ENCODE measurements around the gene HDLBP.

HDLBP gene

GRCh38 chr2:241226723-241227572, 88.5 kb downstream of the HDLBP start:
- no peaks in the 10 kb centered on the region for H3K27me3 ChIP-seq (ENCODE audit: insufficient read depth, insufficient read length)
- peaks cover 72% of the 10 kb centered on the region for H3K36me3 ChIP-seq (ENCODE audit: insufficient read depth, insufficient read length, low read length)
- no peaks in the 10 kb centered on the region for H3K9me3 ChIP-seq (ENCODE audit: insufficient read depth, low read length)
- peaks cover 17% of the 10 kb centered on the region for H3K4me1 ChIP-seq (ENCODE audit: insufficient read depth, insufficient read length)
- no peak overlapping the region for H3K4me3 ChIP-seq (ENCODE audit: insufficient read length, low read depth)
- TF ChIP-seq ZNF274 (IDR thresholded peaks at IDR 0.05; ENCODE audit: low read depth, low read length), result no peak
- no peak for TF ChIP-seq YY1 (IDR thresholded peaks at IDR 0.05; ENCODE audit: insufficient read depth, insufficient read length)
- TF ChIP-seq SUZ12 (IDR thresholded peaks at IDR 0.05; ENCODE audit: extremely low read depth, insufficient read depth, insufficient read length), result no peak
- DNase-seq (ENCODE audit: low read depth, low spot score), result no peak
- H3K9ac ChIP-seq (ENCODE audit: insufficient read length, low read depth), result no peak overlapping the region

DNA sequence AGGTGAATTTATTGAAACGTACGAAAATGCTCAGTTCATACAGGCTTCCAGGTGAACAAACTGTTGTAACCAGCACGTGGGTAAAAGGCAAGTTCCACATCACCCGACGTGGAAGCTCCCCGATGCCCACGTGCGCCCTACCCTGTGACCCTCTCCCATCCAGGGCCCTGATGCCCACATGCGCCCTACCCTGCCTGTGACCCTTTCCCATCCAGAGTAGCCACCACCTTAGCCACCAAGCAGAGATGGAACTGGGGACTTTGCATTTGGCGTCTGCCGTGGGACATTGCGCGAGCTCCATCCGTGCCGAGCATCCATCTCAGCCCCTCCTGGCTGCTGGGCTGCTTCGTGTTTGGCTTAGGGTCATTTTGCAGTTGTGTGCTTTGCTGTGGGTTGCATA, 89.5 kb downstream of the HDLBP start:
- TF ChIP-seq YY1 (IDR thresholded peaks at IDR 0.05; ENCODE audit: insufficient read depth, insufficient read length), result no peak
- TF ChIP-seq SUZ12 (IDR thresholded peaks at IDR 0.05; ENCODE audit: extremely low read depth, insufficient read depth, insufficient read length), result no peak
- TF ChIP-seq ZNF274 (IDR thresholded peaks at IDR 0.05; ENCODE audit: low read depth, low read length), result no peak
- no peak overlapping the region for H3K9ac ChIP-seq (ENCODE audit: insufficient read length, low read depth)
- peaks cover 17% of the 10 kb centered on the region for H3K4me1 ChIP-seq (ENCODE audit: insufficient read depth, insufficient read length)
- no peak overlapping the region for H3K4me3 ChIP-seq (ENCODE audit: insufficient read length, low read depth)
- no peaks in the 10 kb centered on the region for H3K27me3 ChIP-seq (ENCODE audit: insufficient read depth, insufficient read length)
- peaks cover 62% of the 10 kb centered on the region for H3K36me3 ChIP-seq (ENCODE audit: insufficient read depth, insufficient read length, low read length)
- no peak for DNase-seq (ENCODE audit: low read depth, low spot score)
- H3K9me3 ChIP-seq (ENCODE audit: insufficient read depth, low read length), result no peaks in the 10 kb centered on the region

DNA sequence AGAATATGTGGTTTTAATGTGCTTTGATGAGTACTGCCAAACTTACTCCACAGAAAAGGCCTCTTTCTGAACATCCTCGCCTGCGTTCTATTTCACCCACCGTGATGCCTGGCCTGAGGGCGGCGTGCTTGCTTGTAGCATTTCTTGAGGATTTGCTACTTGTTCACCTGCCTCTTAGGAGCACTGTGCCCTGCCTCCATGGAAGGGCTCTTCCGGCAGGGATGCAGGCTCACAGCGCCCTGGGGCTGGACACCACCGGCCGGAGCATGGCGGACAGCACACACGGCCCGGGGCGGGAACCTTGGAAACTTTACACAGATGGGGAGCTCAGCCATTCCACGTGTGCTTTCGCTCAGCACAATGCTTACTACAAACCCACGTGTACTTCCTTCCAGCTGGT, 89.9 kb downstream of the HDLBP start:
- no peaks in the 10 kb centered on the region for H3K9me3 ChIP-seq (ENCODE audit: insufficient read depth, low read length)
- peaks cover 58% of the 10 kb centered on the region for H3K36me3 ChIP-seq (ENCODE audit: insufficient read depth, insufficient read length, low read length)
- no peak overlapping the region for H3K9ac ChIP-seq (ENCODE audit: insufficient read length, low read depth)

DNA sequence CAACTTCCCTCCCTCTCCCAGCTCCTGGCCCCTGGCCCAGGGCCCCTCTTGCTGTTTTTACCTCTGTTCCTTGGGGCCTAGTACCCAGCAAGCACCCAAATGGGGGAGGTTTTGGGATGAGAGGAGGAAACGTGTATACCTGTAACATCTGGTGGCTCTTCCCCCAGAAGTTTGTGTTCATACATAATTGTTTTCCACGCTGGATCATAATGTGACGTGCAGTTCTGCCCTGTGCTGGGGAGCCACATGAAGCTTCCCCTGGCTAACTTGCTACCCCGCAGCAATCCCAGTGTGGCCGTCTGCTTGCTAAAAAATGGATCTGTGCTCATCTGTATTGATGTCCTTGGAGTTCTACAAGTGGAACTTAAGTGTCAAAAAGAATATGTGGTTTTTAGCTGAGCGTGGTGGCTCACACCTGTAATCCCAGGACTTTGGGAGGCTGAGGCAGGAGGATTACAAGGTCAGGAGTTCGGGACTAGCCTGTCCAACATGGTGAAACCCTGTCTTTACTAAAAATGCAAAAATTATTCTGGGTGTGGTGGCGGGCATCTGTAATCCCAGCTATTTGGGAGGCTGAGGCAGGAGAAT, 90.5 kb downstream of the HDLBP start:
- H3K36me3 ChIP-seq (ENCODE audit: insufficient read depth, insufficient read length, low read length), result peaks cover 52% of the 10 kb centered on the region
- no peak overlapping the region for H3K4me3 ChIP-seq (ENCODE audit: insufficient read length, low read depth)
- TF ChIP-seq SUZ12 (IDR thresholded peaks at IDR 0.05; ENCODE audit: extremely low read depth, insufficient read depth, insufficient read length), result no peak
- TF ChIP-seq ZNF274 (IDR thresholded peaks at IDR 0.05; ENCODE audit: low read depth, low read length), result no peak
- no peak for TF ChIP-seq YY1 (IDR thresholded peaks at IDR 0.05; ENCODE audit: insufficient read depth, insufficient read length)
- peaks cover 17% of the 10 kb centered on the region for H3K4me1 ChIP-seq (ENCODE audit: insufficient read depth, insufficient read length)
- DNase-seq (ENCODE audit: low read depth, low spot score), result no peak
- no peaks in the 10 kb centered on the region for H3K9me3 ChIP-seq (ENCODE audit: insufficient read depth, low read length)
- no peaks in the 10 kb centered on the region for H3K27me3 ChIP-seq (ENCODE audit: insufficient read depth, insufficient read length)
- H3K9ac ChIP-seq (ENCODE audit: insufficient read length, low read depth), result no peak overlapping the region

More for the DNA sequence above, 89.9 kb downstream of the HDLBP start:
- DNase-seq (ENCODE audit: low read depth, low spot score), result no peak
- TF ChIP-seq YY1 (IDR thresholded peaks at IDR 0.05; ENCODE audit: insufficient read depth, insufficient read length), result no peak
- TF ChIP-seq SUZ12 (IDR thresholded peaks at IDR 0.05; ENCODE audit: extremely low read depth, insufficient read depth, insufficient read length), result no peak
- TF ChIP-seq ZNF274 (IDR thresholded peaks at IDR 0.05; ENCODE audit: low read depth, low read length), result no peak
- H3K27me3 ChIP-seq (ENCODE audit: insufficient read depth, insufficient read length), result no peaks in the 10 kb centered on the region
- no peak overlapping the region for H3K4me3 ChIP-seq (ENCODE audit: insufficient read length, low read depth)
- H3K4me1 ChIP-seq (ENCODE audit: insufficient read depth, insufficient read length), result peaks cover 17% of the 10 kb centered on the region

DNA sequence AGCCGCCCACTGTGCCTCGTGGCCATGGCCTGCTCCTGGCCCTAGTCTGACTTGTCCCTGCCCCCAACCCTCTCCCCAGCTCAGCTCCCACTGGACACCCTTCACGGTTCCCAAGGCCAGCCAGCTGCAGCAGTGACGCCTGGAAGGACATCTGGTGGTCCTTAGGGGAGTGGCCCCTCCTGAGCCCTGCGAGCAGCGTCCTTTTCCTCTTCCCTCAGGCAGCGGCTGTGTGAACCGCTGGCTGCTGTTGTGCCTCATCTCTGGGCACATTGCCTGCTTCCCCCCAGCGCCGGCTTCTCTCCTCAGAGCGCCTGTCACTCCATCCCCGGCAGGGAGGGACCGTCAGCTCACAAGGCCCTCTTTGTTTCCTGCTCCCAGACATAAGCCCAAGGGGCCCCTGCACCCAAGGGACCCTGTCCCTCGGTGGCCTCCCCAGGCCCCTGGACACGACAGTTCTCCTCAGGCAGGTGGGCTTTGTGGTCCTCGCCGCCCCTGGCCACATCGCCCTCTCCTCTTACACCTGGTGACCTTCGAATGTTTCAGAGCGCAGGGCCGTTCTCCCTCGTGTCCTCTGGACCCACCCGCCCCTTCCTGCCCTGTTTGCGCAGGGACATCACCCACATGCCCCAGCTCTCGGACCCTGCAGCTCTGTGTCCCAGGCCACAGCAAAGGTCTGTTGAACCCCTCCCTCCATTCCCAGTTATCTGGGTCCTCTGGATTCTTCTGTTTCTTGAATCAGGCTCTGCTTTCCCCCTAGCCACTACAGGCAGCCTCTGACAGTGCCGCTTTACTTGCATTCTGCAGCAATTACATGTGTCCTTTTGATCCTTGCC, 91.2 kb downstream of the HDLBP start:
- DNase-seq (ENCODE audit: low read depth, low spot score), result no peak
- H3K9ac ChIP-seq (ENCODE audit: insufficient read length, low read depth), result peak overlapping the region; percentile 39
- H3K9me3 ChIP-seq (ENCODE audit: insufficient read depth, low read length), result no peaks in the 10 kb centered on the region
- TF ChIP-seq ZNF274 (IDR thresholded peaks at IDR 0.05; ENCODE audit: low read depth, low read length), result no peak
- no peak for TF ChIP-seq YY1 (IDR thresholded peaks at IDR 0.05; ENCODE audit: insufficient read depth, insufficient read length)
- TF ChIP-seq SUZ12 (IDR thresholded peaks at IDR 0.05; ENCODE audit: extremely low read depth, insufficient read depth, insufficient read length), result no peak
- H3K36me3 ChIP-seq (ENCODE audit: insufficient read depth, insufficient read length, low read length), result peaks cover 45% of the 10 kb centered on the region
- no peak overlapping the region for H3K4me3 ChIP-seq (ENCODE audit: insufficient read length, low read depth)
- H3K4me1 ChIP-seq (ENCODE audit: insufficient read depth, insufficient read length), result peaks cover 17% of the 10 kb centered on the region
- H3K27me3 ChIP-seq (ENCODE audit: insufficient read depth, insufficient read length), result no peaks in the 10 kb centered on the region

DNA sequence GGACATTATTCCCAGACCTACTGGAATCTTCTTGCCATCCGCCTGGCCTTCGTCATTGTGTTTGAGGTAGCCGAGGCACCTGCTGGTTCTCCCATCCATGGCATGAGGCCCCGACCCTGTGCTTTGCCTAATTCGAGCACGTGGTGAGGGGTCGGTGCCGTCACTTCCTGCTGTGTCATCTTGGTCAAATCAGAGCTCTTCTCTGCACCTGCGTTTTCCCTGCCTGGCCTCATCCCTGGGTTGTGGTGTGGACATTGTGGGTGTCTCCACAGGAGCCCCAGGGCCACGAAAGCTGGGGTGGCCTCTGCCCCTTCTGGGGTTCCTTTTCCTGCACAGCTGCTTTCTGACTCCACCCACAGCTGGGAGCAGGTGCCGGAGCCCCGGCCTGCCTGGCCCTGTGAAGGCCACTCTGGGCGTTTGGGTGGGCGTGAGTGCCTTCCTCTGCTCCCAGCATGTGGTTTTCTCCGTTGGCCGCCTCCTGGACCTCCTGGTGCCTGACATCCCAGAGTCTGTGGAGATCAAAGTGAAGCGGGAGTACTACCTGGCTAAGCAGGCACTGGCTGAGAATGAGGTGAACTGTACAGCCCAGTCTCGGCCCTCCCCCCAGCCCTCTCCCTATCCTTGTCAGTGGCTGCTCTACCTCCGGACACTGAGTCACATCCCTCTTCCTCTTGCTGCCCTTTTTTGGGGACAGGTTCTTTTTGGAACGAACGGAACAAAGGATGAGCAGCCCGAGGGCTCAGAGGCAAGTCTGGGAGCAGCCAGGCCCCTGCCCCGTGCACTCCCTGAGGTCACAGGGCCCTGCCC, 92.1 kb downstream of the HDLBP start:
- DNase-seq (ENCODE audit: low read depth, low spot score), result no peak
- peaks cover 17% of the 10 kb centered on the region for H3K4me1 ChIP-seq (ENCODE audit: insufficient read depth, insufficient read length)
- H3K4me3 ChIP-seq (ENCODE audit: insufficient read length, low read depth), result no peak overlapping the region
- H3K9ac ChIP-seq (ENCODE audit: insufficient read length, low read depth), result peak overlapping the region; percentile 39
- TF ChIP-seq SUZ12 (IDR thresholded peaks at IDR 0.05; ENCODE audit: extremely low read depth, insufficient read depth, insufficient read length) (no peak), ZNF274 (IDR thresholded peaks at IDR 0.05; ENCODE audit: low read depth, low read length) (no peak), YY1 (IDR thresholded peaks at IDR 0.05; ENCODE audit: insufficient read depth, insufficient read length) (no peak)
- H3K27me3 ChIP-seq (ENCODE audit: insufficient read depth, insufficient read length), result no peaks in the 10 kb centered on the region
- H3K9me3 ChIP-seq (ENCODE audit: insufficient read depth, low read length), result no peaks in the 10 kb centered on the region
- peaks cover 37% of the 10 kb centered on the region for H3K36me3 ChIP-seq (ENCODE audit: insufficient read depth, insufficient read length, low read length)
